ENCODE data around the gene TPM2. TPM values are rescaled to one million over a fixed set of nuclear protein-coding genes. Genes with fewer than 3 reads are reported as not detected.
A peak's percentile ranks its signal among the peaks of the same experiment; 100 is the strongest.

TPM2 gene
- total and polyA plus RNA-seq, 9 of the 15 experiments (the other 6 are each of a cell fraction or from before 2014, with no cell fraction given), result 0.28 to 16.1 (median 4.5) TPM

DNA sequence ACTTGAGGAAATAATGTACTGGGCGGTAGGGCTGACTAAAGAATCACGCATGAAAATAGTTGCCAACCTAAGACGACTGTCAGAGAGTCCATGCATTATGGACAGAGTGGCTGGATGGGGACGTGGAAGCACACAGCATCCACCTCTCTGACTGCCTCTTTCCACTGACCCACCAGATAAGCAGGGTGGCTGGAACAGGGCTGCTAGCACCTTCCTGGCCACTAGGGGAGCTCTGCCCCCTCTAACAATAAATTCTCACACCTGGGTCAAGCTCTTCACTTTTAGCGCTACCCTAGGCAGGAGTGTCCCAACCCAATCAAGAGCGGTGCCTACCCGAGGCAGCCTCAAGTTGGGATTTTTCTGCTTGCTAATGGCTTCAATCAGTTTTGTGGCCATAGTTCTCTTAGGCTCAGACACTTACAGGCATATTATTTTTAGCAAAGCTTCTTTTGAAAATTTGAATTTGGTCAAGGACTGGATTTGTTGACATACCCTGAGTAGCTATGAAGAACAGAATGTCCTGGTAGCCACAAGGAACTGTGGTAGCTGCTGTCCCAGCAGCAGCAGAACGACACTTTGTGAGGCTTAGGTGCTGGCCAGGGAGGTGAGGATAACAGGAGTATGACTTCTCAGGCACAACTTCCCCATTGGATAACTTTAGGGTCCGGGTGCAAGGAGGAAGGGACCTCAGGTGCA, 6.9 kb upstream of the TPM2 start (continued):
- TF ChIP-seq, protein P1, sequence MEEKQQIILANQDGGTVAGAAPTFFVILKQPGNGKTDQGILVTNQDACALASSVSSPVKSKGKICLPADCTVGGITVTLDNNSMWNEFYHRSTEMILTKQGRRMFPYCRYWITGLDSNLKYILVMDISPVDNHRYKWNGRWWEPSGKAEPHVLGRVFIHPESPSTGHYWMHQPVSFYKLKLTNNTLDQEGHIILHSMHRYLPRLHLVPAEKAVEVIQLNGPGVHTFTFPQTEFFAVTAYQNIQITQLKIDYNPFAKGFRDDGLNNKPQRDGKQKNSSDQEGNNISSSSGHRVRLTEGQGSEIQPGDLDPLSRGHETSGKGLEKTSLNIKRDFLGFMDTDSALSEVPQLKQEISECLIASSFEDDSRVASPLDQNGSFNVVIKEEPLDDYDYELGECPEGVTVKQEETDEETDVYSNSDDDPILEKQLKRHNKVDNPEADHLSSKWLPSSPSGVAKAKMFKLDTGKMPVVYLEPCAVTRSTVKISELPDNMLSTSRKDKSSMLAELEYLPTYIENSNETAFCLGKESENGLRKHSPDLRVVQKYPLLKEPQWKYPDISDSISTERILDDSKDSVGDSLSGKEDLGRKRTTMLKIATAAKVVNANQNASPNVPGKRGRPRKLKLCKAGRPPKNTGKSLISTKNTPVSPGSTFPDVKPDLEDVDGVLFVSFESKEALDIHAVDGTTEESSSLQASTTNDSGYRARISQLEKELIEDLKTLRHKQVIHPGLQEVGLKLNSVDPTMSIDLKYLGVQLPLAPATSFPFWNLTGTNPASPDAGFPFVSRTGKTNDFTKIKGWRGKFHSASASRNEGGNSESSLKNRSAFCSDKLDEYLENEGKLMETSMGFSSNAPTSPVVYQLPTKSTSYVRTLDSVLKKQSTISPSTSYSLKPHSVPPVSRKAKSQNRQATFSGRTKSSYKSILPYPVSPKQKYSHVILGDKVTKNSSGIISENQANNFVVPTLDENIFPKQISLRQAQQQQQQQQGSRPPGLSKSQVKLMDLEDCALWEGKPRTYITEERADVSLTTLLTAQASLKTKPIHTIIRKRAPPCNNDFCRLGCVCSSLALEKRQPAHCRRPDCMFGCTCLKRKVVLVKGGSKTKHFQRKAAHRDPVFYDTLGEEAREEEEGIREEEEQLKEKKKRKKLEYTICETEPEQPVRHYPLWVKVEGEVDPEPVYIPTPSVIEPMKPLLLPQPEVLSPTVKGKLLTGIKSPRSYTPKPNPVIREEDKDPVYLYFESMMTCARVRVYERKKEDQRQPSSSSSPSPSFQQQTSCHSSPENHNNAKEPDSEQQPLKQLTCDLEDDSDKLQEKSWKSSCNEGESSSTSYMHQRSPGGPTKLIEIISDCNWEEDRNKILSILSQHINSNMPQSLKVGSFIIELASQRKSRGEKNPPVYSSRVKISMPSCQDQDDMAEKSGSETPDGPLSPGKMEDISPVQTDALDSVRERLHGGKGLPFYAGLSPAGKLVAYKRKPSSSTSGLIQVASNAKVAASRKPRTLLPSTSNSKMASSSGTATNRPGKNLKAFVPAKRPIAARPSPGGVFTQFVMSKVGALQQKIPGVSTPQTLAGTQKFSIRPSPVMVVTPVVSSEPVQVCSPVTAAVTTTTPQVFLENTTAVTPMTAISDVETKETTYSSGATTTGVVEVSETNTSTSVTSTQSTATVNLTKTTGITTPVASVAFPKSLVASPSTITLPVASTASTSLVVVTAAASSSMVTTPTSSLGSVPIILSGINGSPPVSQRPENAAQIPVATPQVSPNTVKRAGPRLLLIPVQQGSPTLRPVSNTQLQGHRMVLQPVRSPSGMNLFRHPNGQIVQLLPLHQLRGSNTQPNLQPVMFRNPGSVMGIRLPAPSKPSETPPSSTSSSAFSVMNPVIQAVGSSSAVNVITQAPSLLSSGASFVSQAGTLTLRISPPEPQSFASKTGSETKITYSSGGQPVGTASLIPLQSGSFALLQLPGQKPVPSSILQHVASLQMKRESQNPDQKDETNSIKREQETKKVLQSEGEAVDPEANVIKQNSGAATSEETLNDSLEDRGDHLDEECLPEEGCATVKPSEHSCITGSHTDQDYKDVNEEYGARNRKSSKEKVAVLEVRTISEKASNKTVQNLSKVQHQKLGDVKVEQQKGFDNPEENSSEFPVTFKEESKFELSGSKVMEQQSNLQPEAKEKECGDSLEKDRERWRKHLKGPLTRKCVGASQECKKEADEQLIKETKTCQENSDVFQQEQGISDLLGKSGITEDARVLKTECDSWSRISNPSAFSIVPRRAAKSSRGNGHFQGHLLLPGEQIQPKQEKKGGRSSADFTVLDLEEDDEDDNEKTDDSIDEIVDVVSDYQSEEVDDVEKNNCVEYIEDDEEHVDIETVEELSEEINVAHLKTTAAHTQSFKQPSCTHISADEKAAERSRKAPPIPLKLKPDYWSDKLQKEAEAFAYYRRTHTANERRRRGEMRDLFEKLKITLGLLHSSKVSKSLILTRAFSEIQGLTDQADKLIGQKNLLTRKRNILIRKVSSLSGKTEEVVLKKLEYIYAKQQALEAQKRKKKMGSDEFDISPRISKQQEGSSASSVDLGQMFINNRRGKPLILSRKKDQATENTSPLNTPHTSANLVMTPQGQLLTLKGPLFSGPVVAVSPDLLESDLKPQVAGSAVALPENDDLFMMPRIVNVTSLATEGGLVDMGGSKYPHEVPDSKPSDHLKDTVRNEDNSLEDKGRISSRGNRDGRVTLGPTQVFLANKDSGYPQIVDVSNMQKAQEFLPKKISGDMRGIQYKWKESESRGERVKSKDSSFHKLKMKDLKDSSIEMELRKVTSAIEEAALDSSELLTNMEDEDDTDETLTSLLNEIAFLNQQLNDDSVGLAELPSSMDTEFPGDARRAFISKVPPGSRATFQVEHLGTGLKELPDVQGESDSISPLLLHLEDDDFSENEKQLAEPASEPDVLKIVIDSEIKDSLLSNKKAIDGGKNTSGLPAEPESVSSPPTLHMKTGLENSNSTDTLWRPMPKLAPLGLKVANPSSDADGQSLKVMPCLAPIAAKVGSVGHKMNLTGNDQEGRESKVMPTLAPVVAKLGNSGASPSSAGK (IDR thresholded peaks at IDR 0.05), result no peak
- no peak for TF ChIP-seq HDAC1 (IDR thresholded peaks at IDR 0.05)
- peak; percentile 15 for TF ChIP-seq ZFP36 (IDR thresholded peaks at IDR 0.05; ENCODE audit: low read depth, low read length, partially characterized antibody)
- TF ChIP-seq TCF3 (CRISPR knock-in tag; IDR thresholded peaks at IDR 0.05), result 0 out of 2 replicates have a peak, but pooled peaks have one; percentile 6
- TF ChIP-seq RCOR1 (IDR thresholded peaks at IDR 0.05; ENCODE audit: borderline replicate concordance in 1 of 2, low read depth in 2 of 2, low read length in 2 of 2), result 0 out of 4 replicates have a peak, but pooled peaks of 1 of the 2 experiments have one; percentile 21
- no peak for TF ChIP-seq ZNF197 (CRISPR knock-in tag; IDR thresholded peaks at IDR 0.05; ENCODE audit: low read depth)
- peak in 1 of 2 experiments; percentile 40; a peak in 2 of 4 replicates for TF ChIP-seq RAD21 (CRISPR knock-in tag; conservative IDR thresholded peaks at IDR 0.05 in 1 of 2, IDR thresholded peaks at IDR 0.05 in 1 of 2)
- TF ChIP-seq, protein P2, sequence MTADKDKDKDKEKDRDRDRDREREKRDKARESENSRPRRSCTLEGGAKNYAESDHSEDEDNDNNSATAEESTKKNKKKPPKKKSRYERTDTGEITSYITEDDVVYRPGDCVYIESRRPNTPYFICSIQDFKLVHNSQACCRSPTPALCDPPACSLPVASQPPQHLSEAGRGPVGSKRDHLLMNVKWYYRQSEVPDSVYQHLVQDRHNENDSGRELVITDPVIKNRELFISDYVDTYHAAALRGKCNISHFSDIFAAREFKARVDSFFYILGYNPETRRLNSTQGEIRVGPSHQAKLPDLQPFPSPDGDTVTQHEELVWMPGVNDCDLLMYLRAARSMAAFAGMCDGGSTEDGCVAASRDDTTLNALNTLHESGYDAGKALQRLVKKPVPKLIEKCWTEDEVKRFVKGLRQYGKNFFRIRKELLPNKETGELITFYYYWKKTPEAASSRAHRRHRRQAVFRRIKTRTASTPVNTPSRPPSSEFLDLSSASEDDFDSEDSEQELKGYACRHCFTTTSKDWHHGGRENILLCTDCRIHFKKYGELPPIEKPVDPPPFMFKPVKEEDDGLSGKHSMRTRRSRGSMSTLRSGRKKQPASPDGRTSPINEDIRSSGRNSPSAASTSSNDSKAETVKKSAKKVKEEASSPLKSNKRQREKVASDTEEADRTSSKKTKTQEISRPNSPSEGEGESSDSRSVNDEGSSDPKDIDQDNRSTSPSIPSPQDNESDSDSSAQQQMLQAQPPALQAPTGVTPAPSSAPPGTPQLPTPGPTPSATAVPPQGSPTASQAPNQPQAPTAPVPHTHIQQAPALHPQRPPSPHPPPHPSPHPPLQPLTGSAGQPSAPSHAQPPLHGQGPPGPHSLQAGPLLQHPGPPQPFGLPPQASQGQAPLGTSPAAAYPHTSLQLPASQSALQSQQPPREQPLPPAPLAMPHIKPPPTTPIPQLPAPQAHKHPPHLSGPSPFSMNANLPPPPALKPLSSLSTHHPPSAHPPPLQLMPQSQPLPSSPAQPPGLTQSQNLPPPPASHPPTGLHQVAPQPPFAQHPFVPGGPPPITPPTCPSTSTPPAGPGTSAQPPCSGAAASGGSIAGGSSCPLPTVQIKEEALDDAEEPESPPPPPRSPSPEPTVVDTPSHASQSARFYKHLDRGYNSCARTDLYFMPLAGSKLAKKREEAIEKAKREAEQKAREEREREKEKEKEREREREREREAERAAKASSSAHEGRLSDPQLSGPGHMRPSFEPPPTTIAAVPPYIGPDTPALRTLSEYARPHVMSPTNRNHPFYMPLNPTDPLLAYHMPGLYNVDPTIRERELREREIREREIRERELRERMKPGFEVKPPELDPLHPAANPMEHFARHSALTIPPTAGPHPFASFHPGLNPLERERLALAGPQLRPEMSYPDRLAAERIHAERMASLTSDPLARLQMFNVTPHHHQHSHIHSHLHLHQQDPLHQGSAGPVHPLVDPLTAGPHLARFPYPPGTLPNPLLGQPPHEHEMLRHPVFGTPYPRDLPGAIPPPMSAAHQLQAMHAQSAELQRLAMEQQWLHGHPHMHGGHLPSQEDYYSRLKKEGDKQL (CRISPR knock-in tag; IDR thresholded peaks at IDR 0.05; ENCODE audit: borderline replicate concordance), result no peak
